ENCODE results near the gene IYD. TPM values are rescaled to one million over a fixed set of nuclear protein-coding genes. Genes with fewer than 3 reads are reported as not detected.

Gene IYD
- not detected in 2 replicates for total RNA-seq

DNA sequence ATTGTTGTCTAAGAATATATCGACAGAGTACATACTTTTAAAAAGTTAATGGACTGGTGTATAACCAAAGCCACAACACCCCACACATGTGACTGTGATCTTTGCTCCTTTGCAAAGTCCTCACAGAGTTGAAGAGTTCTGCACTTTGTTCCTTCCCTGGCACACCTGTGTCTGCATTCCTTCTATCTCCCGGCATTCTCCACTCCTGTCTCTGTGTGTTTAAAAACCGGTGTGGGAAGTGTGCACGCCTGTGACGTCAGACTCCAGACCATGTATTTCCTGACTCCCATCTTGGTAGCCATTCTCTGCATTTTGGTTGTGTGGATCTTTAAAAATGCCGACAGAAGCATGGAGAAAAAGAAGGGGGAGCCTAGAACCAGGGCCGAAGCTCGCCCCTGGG, at the start of gene IYD:
TSS of gene IYD (plus strand) at position 251 of the 400 bp plus-strand sequence. CDS start at position 271, 20 bp downstream.

Small RNAs within 50 kb of the gene (small RNA-seq; reads per million reads assigned to genes)
- 0.08 reads per million for gene RNU4-7P

Other genes with a start within 250 kb of the IYD start
- gene PPP1R14C, start 226.0 kb upstream of the IYD start, total RNA-seq: not detected in 2 replicates
- 30.7 and 81.2 TPM in 2 replicates for gene PLEKHG1, start 230.9 kb downstream of the IYD start, total RNA-seq